ENCODE results near the gene FIZ1.

FIZ1 gene

GRCh38 chr19:55599468-55599841 lies at the start of gene FIZ1 (continued):
- TF ChIP-seq ZNF701 (tag by site-specific recombination; IDR thresholded peaks at IDR 0.05) = no peak
- peak; percentile 100 for TF ChIP-seq ZNF366 (tag by site-specific recombination; conservative IDR thresholded peaks at IDR 0.05)
- no peak for TF ChIP-seq ZNF426 (tag by site-specific recombination; IDR thresholded peaks at IDR 0.05)
- TF ChIP-seq REPIN1 (tag by site-specific recombination; IDR thresholded peaks at IDR 0.05; ENCODE audit: low read depth) = no peak
- TF ChIP-seq ZNF623 (tag by site-specific recombination; IDR thresholded peaks at IDR 0.05) = 0 out of 2 replicates have a peak, but pooled peaks have one; percentile 6
- no peak for TF ChIP-seq ZSCAN5A (tag by site-specific recombination; IDR thresholded peaks at IDR 0.05)
- TF ChIP-seq IKZF3 (tag by site-specific recombination; IDR thresholded peaks at IDR 0.05) = peak; percentile 100
- peak; percentile 94 for TF ChIP-seq ZBTB11 (tag by site-specific recombination; conservative IDR thresholded peaks at IDR 0.05; ENCODE audit: low read depth)
- TF ChIP-seq, protein P1, sequence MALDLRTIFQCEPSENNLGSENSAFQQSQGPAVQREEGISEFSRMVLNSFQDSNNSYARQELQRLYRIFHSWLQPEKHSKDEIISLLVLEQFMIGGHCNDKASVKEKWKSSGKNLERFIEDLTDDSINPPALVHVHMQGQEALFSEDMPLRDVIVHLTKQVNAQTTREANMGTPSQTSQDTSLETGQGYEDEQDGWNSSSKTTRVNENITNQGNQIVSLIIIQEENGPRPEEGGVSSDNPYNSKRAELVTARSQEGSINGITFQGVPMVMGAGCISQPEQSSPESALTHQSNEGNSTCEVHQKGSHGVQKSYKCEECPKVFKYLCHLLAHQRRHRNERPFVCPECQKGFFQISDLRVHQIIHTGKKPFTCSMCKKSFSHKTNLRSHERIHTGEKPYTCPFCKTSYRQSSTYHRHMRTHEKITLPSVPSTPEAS (tag by site-specific recombination; IDR thresholded peaks at IDR 0.05) = no peak
- peak; percentile 99 for TF ChIP-seq ZBTB10 (tag by site-specific recombination; IDR thresholded peaks at IDR 0.05)
- TF ChIP-seq, protein P2, sequence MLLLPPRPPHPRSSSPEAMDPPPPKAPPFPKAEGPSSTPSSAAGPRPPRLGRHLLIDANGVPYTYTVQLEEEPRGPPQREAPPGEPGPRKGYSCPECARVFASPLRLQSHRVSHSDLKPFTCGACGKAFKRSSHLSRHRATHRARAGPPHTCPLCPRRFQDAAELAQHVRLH (tag by site-specific recombination; IDR thresholded peaks at IDR 0.05) = no peak; the same call in 1 of the 2 replicates
- TF ChIP-seq ZNF654 (tag by site-specific recombination; IDR thresholded peaks at IDR 0.05; ENCODE audit: low read depth) = no peak
- TF ChIP-seq YY1 (tag by site-specific recombination; IDR thresholded peaks at IDR 0.05) = no peak
- TF ChIP-seq FEZF1 (tag by site-specific recombination; IDR thresholded peaks at IDR 0.05) = no peak
- TF ChIP-seq ZNF692 (tag by site-specific recombination; IDR thresholded peaks at IDR 0.05) = peak; percentile 38; the same call in 1 of the 2 replicates
- no peak for TF ChIP-seq ZNF548 (tag by site-specific recombination; IDR thresholded peaks at IDR 0.05)
- no peak for TF ChIP-seq ZSCAN30 (tag by site-specific recombination; IDR thresholded peaks at IDR 0.05)
- peak; percentile 51; the same call in 1 of the 2 replicates for TF ChIP-seq ZNF24 (tag by site-specific recombination; IDR thresholded peaks at IDR 0.05)
- TF ChIP-seq ZNF423 (tag by site-specific recombination; IDR thresholded peaks at IDR 0.05) = no peak
- TF ChIP-seq ZNF707 (tag by site-specific recombination; IDR thresholded peaks at IDR 0.05) = no peak
- TF ChIP-seq ZNF157 (tag by site-specific recombination; IDR thresholded peaks at IDR 0.05) = no peak
- TF ChIP-seq HOXA7 (CRISPR knock-in tag; IDR thresholded peaks at IDR 0.05; ENCODE audit: borderline replicate concordance) = no peak
- TF ChIP-seq, protein P3, sequence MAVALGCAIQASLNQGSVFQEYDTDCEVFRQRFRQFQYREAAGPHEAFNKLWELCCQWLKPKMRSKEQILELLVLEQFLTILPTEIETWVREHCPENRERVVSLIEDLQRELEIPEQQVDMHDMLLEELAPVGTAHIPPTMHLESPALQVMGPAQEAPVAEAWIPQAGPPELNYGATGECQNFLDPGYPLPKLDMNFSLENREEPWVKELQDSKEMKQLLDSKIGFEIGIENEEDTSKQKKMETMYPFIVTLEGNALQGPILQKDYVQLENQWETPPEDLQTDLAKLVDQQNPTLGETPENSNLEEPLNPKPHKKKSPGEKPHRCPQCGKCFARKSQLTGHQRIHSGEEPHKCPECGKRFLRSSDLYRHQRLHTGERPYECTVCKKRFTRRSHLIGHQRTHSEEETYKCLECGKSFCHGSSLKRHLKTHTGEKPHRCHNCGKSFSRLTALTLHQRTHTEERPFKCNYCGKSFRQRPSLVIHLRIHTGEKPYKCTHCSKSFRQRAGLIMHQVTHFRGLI (tag by site-specific recombination; IDR thresholded peaks at IDR 0.05) = no peak
- TF ChIP-seq KLF8 (tag by site-specific recombination; IDR thresholded peaks at IDR 0.05) = peak; percentile 92
- peak; percentile 77 for TF ChIP-seq SP2 (tag by site-specific recombination; IDR thresholded peaks at IDR 0.05)
- no peak for TF ChIP-seq ZNF202 (tag by site-specific recombination; IDR thresholded peaks at IDR 0.05; ENCODE audit: borderline replicate concordance)
- TF ChIP-seq ZNF214 (tag by site-specific recombination; IDR thresholded peaks at IDR 0.05; ENCODE audit: borderline replicate concordance) = no peak
- no peak for TF ChIP-seq ZNF416 (tag by site-specific recombination; IDR thresholded peaks at IDR 0.05)
- TF ChIP-seq SALL2 (tag by site-specific recombination; IDR thresholded peaks at IDR 0.05; ENCODE audit: borderline replicate concordance) = no peak
- no peak; the same call in 1 of the 2 replicates for TF ChIP-seq ZNF843 (tag by site-specific recombination; IDR thresholded peaks at IDR 0.05)

Data from HEK293 (cell line).